ENCODE measurements around the gene EPS8L1.

GRCh38 chr19:55070466-55071128 lies 5.1 kb upstream of the EPS8L1 start:
- no peak for TF ChIP-seq CTCF (IDR thresholded peaks at IDR 0.05 in 8 of 11, conservative IDR thresholded peaks at IDR 0.05 in 3 of 11)
- no peak for TF ChIP-seq POLR2AphosphoS5 (IDR thresholded peaks at IDR 0.05)

Measured in spleen (tissue), 7 donors.